NCI-H524 treated with DMSO at 0.1 percent for 48 hours (cell line): Measurements from ENCODE around the gene CCDC82.

Source experiments
- DNase-seq: peaks from one replicate; lab custom pipeline; 2025; lab: John Stamatoyannopoulos, UW

The CCDC82 gene

DNA sequence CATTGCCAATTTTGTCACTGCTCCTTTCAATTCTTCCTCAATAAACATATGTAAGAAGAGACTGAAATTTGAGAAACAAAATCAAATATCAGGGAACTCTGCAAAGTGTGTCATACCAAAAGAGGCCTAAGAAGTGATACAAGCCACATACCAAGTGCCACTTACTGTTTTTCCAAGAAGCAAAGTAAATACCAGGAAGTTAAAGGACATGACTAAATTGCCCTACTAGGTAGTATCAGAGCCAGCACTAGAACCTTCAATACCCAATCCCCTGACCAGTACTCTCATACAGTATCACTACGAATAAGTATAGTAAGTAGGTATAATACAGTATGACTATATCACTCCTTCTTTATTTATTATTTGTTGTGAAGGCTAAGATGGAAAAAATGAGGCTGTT lies 60.3 kb downstream of the CCDC82 start:
- DNase-seq: no peak

- no peak for DNase-seq
These were observed 61.2 kb downstream of the CCDC82 start for GRCh38 chr11:96328395-96329010.

DNA sequence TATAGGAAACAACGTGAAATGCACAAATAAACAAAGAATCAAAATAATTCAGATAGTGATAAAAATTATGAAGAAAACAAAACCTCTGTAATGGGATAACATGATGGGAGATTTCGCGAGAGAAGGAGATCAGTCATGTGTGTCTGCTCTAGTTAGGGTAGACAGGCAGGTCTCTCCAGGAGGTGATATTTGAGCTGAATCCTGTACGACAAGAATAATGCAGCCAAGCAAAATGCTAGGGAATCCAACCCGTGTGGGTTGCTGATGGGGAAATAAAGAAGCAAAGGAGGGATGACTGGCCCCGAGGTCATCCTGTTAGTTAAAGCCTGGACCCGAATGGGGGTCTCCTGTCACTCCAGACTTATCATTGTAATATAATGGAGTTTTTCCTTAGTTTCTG lies 62.8 kb downstream of the CCDC82 start:
- DNase-seq: no peak

GRCh38 chr11:96324912-96325311 lies 64.8 kb downstream of the CCDC82 start:
- no peak for DNase-seq

- no peak for DNase-seq
These were observed 66.1 kb downstream of the CCDC82 start for GRCh38 chr11:96323642-96323985.

- DNase-seq: no peak
These were observed 66.7 kb downstream of the CCDC82 start for GRCh38 chr11:96322775-96323641.

- no peak for DNase-seq
These were observed 68.6 kb downstream of the CCDC82 start for GRCh38 chr11:96321091-96321490.

- DNase-seq: no peak
These were observed 69.6 kb downstream of the CCDC82 start for GRCh38 chr11:96319898-96320656.

GRCh38 chr11:96318850-96319249 lies 70.9 kb downstream of the CCDC82 start:
- DNase-seq: no peak

DNA sequence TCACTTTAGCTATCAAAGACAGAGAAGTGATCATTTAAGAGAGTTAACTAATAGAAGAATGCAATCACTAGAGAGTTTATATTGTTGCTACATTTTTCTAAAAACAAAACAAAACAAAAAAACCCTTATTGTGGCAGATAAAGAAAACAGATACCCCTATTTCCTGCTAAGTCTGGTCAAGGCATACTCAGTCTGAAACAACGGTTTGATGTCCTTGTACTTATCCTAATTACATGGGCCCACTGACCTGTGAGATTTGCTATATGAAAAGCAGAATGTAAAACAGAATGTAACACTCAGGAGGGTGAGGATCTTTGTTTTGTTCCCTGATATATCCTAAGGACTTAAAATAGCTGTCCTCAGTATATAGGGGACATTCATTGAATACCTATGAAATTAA lies 71.3 kb downstream of the CCDC82 start:
- no peak for DNase-seq

DNA sequence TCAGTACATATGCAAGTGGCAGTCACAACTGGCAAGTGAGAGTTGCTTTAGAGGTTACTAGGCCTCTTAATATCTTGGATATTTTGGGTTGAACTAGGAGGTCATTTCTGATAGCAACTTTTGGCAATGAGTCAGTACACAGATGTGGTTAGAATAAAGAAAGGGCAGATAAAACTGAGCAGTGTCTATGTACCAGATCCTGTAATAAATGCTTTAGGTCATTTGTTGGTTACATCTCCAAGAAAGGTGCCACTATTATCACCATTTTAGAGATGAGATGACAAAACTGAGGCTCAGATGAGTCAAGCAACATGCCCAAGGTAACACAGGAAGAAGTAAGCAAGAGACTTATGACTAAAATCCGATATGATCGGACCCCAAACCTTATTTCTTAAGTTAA lies 71.7 kb downstream of the CCDC82 start:
- no peak for DNase-seq

DNA sequence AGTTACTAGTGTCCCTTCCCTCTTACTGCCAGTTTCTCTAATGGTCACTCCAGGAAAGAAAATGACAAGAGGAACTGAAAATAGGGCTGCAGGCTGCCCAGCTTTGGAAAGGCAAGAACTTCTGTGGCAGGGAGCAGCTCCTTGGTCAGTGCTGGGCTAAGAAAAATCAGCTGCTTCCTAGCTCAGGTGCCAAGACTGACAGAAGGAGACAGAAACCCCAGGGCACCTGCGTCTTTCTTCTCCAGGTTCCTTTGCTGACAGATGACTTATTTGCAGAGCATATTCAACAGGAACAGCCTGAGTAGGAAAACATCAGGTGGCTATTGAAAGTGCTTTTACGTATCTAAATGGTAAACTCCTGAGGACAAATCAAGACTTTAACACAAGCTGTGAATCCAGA lies 72.1 kb downstream of the CCDC82 start:
- DNase-seq: no peak

DNA sequence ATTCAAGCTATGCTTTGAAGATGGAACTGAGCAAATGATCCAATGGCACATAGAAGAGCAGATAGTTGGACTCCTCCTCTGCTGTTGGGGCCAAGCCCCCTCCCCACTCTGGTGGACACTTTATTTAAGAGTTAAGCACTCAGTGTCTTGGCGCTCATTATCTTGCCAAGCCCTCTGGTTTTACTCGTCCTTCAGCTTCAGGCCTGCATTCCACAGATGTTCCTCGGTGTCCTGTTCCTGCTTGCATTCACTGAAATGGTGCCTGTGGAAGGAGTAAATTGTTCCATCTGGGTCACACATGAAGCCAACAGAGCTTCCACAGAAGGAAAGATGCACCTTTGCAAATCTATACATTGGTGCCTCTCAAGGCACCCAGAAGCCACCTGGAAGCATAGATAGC lies 72.8 kb downstream of the CCDC82 start:
- DNase-seq: no peak

GRCh38 chr11:96315476-96315875 lies 74.2 kb downstream of the CCDC82 start:
- no peak for DNase-seq

GRCh38 chr11:96314326-96315020 lies 75.2 kb downstream of the CCDC82 start:
- no peak for DNase-seq

- no peak for DNase-seq
These were observed 76.5 kb downstream of the CCDC82 start for GRCh38 chr11:96313163-96313562.

GRCh38 chr11:96311120-96311568 lies 78.6 kb downstream of the CCDC82 start:
- no peak for DNase-seq

GRCh38 chr11:96310236-96310635 lies 79.5 kb downstream of the CCDC82 start:
- DNase-seq: no peak

DNA sequence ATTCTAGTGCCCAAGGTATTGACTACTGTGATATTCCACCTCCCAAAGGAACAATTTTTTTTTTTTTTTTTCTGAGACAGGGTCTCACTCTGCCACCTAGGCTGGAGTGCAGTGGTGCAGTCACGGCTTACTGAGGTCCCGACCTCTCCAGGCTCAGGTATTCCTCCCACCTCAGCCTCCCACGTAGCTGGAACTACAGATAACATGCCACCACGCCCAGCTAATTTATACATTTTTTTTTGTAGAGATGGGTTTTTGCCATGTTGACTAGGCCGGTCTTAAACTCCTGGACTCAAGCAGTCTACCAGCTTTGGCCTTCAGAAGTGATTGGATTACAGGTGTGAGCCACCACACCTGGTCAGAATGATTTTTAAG lies 80.1 kb downstream of the CCDC82 start:
- DNase-seq: no peak

DNA sequence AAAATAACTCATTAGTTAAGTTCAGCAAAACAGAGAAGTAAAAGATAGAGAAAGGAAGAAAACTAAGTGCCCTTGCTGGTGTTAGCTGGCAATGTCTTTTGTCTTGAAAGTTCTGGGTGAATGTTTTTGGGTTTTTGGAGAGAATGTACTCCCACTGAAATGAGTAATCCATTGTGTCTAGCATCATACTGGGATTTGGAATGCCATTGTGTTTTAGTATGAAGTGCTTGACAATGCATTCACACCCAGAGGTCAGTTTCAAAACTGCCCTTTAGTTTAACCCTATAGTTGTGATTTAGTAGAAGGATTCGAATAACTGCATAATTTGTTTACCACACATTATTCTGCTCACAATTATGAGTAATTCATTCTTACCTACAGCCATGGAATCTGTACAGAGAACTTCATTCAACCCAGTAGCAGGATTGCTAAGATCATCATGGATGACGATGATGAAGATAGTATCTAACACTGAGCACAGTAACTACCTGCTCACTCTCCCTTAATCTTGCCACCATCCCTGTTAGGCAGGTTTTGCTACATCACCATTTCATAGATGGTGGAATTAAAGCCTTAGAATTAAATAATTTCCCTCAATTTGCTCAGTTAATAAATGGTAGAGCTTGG lies 80.6 kb downstream of the CCDC82 start:
- DNase-seq: no peak

- DNase-seq: no peak
These were observed 82.0 kb downstream of the CCDC82 start for GRCh38 chr11:96307776-96308140.
